Raji (cell line): ENCODE data around the gene GSS.

Experiments
- POLR2A ChIP-seq: IDR thresholded peaks from 2 replicates; pipeline ENCODE4 v1.6.1; 2011; ENCODE audit warnings: low read depth, low read length, control low read depth; ENCODE audit not compliant: insufficient read depth

GSS gene

GRCh38 chr20:34887023-34887422 is 68.6 kb downstream of the GSS start:
- no peak for TF ChIP-seq POLR2A

GRCh38 chr20:34886122-34886521 is 69.5 kb downstream of the GSS start:
- no peak for TF ChIP-seq POLR2A

DNA sequence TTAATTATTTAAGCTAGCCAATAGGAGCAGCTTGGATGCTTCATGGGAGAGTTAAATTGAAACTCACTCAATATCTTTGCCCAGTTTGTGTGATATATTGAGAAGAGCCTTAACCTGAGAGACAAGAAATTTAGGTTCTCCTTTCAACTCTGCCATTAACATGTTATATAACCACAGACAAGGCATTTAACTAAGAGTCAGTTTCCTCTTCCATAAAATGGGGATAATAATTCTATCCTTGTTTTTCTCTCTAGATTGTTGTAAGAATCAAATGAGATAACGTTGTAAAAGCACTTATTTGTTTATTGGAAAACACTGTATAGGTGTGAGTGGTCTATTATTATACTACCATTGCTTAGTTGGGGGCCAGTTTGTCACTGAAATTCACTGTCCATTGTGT is 71.3 kb downstream of the GSS start:
- no peak for TF ChIP-seq POLR2A

GRCh38 chr20:34883809-34884208 is 71.8 kb downstream of the GSS start:
- no peak for TF ChIP-seq POLR2A

- no peak for TF ChIP-seq POLR2A
Observed at GRCh38 chr20:34883087-34883688, 72.4 kb downstream of the GSS start.

DNA sequence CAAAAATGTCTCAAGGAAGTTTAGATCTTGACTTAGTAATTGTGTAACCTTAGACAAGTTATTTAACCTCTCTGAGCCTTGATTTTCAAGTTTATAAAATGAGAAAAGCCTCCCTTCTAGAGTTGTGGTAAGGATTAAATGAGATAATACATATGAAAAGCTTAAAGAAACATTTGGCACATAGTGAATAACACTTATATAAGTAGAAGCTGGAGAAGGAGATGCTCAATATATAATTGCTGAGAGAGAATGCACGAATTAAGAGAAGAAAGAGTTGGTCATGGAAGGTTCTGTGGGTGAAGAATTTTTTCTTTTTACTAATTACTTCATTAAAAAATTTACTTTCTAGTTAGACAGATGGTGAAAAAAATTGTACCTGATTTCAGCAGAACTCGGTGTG is 73.9 kb downstream of the GSS start:
- no peak for TF ChIP-seq POLR2A

GRCh38 chr20:34880215-34880850 is 75.3 kb downstream of the GSS start:
- no peak for TF ChIP-seq POLR2A
